Eye (tissue), 1 donor: Measurements from ENCODE around the gene NRXN3.

Source experiments
- DNase-seq: peaks from one replicate; pipeline ENCODE4 v3.0.0-alpha.2; 2015

NRXN3 gene

GRCh38 chr14:78848234-78848820 is 678.2 kb downstream of the NRXN3 start:
- peak; percentile 77 for DNase-seq

DNA sequence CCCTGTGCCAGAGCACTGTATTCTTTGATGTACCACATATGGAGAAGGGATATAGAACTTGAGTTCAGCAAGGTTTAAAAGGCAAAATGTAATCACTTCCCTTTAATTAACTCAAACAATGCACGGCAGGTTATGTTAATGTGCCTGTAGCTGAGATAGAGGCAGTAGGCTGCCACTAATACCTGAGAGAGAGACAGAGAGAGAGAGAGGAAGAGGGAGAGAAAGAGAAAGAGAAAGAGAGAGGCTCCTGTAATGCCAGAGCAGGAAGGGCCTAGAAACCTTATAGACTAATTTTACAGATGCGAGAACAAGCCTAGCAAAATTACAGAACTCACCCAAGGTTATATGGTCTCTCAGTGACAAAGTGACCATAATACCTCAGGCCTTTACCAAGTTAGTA is 679.8 kb downstream of the NRXN3 start:
- no peak for DNase-seq

DNA sequence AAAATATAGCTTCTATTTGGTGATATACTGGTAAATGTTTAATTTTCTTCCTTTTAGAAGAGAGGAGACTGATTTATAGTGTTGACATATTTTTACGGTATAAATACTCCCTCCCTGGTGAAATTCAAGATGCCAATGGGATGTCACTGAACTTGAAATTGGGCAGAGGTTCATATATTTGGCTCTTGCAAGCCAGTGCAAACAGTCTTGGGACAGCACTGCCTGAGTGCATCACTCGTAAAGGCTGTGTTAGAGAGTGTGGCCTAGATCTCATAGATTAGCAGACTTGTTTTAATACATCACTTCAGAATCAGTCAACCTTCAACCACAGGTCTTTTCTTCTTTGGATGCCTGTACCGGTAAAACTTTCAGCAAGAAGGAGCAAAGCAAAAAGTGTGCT is 681.0 kb downstream of the NRXN3 start:
- DNase-seq: no peak

- DNase-seq: no peak
Measured at GRCh38 chr14:78852040-78852439, 681.9 kb downstream of the NRXN3 start.

DNA sequence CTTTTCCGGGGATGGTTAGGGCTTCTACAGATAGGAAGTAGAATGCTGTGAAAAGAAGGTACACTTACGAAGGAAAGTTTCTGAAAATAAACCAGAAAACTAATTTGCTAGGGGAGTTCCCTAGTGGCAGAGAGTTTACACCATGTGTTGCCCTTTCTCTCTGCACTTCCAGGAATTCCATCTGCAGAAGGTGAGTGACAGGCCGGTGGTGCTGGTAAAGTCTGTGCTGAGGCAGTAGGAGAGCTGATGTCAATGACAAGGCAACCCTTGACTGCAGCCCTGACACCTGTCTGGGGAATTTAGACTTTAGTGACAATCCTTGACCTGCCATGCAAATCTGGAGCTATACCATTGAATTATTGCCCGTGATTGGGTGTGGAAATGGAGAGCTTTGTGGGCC is 687.8 kb downstream of the NRXN3 start:
- no peak for DNase-seq

DNA sequence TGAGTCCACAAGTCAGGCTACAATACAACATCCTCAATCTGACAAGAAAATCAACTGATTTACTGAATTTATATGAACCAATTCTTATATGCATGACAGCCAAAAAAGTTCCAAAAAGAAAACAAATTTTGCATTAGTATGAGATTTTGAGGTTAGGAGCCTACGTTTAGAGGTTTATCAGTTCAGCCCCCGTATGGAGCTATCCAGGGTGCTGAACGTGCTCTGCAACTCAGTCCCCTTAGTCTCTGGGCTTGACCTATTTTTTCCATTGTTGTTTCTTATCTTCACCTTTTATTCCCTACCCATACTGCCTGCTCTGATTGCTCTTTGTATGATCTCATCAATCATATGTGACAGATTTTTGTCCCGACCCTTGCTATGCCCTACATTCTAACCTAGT is 693.0 kb downstream of the NRXN3 start:
- DNase-seq: peak; percentile 80

- no peak for DNase-seq
Measured at GRCh38 chr14:78872837-78873236, 702.7 kb downstream of the NRXN3 start.

- no peak for DNase-seq
Measured at GRCh38 chr14:78873581-78873980, 703.4 kb downstream of the NRXN3 start.

DNA sequence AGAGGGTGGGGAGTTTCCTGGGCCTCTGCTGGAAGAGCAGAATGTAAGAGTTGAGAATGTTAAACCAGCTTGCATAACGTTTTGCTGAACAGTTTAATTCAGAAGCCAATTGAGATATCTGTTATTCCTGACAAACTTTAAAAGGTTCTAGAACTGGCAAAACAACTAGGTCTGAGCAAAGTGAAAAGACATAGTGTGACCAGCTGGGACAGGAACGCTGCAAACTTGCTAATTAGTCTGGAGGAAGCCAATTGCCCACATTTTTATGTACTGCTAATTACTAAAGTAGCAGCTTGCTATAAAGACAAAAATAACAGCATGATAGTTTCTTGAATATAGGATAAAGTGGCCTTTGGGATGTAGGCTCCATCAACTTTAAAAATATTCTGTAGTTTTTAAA is 704.9 kb downstream of the NRXN3 start:
- DNase-seq: no peak

GRCh38 chr14:78885884-78886283 is 715.7 kb downstream of the NRXN3 start:
- DNase-seq: no peak

- no peak for DNase-seq
Measured at GRCh38 chr14:78897443-78897842, 727.3 kb downstream of the NRXN3 start.

- peak; percentile 69 for DNase-seq
Measured at GRCh38 chr14:78902010-78902623, 731.9 kb downstream of the NRXN3 start.

GRCh38 chr14:78904094-78904493 is 733.9 kb downstream of the NRXN3 start:
- no peak for DNase-seq

DNA sequence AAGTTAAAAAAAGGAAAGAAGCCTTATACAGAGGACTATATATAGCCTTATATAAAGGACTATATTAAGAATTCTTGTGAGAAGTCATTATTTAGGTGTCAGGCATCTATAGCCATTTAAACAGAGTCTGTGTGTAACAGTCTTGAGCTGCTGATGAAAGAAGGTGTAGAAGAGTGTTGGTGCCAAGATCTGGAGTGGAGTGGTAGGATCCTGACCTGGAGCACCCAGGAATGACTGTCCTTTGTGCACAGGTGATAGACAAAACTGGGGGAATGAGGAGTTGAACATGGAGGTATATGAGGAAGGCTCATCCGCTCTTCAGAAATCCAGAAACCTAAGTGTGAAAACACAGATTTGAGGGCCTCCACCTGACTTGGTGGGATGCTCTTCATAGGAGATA is 747.3 kb downstream of the NRXN3 start:
- DNase-seq: no peak

DNA sequence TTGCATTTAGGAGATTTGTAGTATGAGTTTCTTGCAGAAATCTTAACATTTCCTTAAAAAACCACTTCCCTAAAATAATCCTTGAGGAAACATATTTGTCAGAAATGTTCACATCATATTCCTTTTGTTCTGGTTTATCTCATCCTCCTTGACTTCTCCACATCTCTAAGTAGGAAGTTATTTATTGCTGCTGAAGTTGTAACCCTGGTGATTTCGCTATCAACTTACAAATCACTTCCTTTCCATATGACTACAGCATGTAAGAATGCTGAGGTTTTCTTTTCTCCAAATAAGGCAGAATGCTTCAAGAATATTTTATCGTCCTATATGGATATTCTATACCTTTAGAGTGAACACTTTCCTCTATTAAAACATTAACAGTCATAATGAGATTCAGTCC is 751.7 kb downstream of the NRXN3 start:
- no peak for DNase-seq

GRCh38 chr14:78927261-78927660 is 757.1 kb downstream of the NRXN3 start:
- no peak for DNase-seq

DNA sequence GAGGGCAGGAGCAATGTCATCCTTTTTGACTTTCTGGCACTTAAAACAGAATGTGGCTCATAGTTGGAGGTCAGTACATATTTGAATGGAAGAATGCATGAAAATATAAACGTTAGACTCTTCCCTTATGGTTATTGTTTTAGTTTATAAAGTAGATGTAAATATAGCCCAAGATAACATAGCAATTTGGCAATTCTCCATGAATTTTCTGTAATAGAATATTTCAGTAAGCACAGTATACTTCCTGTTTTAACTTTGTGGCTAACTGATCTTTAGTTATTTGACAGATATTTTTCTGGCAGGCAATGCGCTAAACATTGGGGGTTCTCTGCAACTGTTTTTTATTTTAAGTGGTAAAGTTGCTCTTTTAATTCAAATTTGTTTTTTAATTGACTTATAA is 763.0 kb downstream of the NRXN3 start:
- DNase-seq: no peak

DNA sequence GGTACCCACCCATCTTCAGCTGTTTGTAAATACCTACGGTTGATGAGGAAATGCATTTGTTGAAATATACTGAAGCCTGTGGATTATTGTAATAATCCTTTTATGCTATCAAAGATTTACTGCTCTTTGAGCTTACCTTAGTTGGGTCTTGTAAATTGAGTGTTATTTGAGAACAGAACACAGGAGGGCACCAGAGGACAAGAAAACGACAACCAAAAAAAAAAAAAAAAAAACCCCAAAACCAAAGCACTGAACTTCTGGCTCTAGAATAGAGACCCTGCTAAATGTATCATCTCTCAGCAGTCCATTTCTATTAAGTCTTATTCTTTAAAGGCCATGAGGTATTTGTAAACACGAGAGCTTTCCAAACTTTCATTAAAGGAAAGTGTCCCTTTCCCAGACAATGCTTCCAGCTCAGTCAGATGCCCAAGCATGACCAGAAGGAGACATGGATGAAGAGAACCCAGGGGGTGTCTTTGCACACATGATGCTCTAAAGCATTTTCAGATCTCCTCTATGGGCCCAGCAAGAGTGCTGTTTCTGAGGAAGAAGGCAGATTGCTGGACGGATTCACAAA is 763.9 kb downstream of the NRXN3 start:
- DNase-seq: peak; percentile 70

- DNase-seq: no peak
Measured at GRCh38 chr14:78946949-78947348, 776.8 kb downstream of the NRXN3 start.

GRCh38 chr14:78947681-78948080 is 777.5 kb downstream of the NRXN3 start:
- DNase-seq: no peak

DNA sequence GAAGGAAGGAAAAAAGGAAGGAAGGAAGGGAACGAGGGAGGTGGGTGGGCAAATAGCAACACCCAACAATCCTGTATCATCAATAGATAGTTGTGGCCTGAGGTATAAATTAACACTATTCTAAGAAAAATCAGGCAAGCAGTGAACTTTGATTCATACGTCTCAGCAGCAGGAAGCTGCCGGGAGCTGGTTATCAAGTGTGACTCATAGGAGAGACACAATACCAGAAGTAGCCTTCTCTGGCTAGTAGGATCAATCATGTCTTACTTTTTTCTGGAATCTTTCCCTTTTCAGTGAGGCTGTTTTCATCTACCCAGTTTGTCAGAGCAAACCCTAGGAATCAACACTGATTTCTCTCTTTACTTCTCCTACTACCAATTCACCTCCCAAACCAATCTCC is 780.5 kb downstream of the NRXN3 start:
- no peak for DNase-seq

DNA sequence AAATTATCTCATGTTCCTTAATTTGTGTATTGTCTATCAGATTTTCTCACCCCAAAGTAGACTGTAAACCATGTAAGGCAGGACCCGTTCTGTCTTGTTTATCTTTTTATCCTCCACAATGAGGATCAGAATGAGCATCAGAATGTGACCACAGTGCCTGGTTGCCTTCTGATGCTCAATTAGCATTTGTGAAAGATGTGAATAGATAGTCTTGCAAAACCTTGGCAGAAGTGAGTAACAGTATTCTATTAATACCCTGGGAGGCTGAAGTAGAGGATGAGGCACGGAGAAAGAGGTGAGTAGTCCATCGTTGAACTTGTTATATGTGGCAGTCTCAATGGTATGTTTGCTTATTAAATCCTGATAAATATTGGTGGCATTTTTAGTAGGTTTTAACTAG is 781.4 kb downstream of the NRXN3 start:
- DNase-seq: no peak

DNA sequence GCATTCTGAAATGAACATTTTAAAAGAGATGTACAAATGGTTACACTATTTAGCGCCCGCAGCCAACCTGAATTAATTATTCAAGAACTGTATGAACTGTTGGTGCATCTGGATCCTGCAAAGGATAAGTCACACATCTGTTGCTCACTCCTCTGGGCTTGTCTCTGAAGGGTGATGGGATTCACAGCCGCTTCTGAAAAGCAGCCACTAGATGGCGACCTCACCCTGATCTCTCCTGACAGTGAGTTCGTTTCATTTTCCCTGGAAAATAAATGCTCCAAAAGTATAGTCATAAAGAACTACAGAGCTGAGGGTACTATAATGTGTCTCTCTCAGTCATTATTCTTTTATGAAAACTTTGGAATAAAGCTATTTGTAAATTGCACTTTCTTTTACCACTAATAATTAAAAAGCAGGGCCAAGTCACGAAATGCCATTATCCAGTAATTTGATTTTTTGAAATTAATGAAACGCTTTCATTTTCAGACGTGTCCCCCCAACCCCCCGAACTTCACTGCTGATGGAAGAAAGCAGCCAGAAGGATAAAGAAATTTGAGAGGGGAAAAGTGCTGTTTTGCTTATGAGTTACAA is 789.6 kb downstream of the NRXN3 start:
- DNase-seq: peak; percentile 91

DNA sequence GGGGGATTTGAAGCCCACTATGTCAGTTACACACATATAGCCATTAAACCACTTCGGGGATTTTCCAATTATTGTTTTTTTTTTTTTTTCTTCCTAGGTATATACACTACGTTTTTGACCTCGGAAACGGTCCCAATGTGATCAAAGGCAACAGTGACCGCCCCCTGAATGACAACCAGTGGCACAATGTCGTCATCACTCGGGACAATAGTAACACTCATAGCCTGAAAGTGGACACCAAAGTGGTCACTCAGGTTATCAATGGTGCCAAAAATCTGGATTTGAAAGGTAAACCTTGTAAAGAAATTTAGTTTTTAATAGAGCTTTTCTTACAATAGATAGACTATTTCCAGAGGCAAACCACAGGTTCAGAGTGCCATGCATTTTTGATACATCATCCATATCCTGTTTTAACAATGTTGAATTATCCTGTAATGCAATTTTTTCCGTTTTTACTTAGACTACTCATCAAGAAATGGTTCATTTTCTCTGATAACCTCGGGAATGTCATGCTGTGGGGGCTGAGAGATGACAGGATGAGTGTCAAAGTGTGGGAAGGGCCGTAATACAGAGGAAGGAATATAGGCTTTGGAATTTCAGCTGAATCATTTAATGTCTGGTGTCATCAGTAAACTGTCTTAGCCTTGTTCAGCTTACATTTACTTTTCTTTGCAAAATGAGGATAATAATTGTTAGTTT is 797.1 kb downstream of the NRXN3 start:
- no peak for DNase-seq
